MCF 10A (cell line): Measurements from ENCODE around the gene MTUS2. TPM values are rescaled to one million over a fixed set of nuclear protein-coding genes. Genes with fewer than 3 reads are reported as not detected.

Experiments
- BruUV-seq: library from RNA; stranded (reverse); fragments of 400-500 nt; replicated peaks from 2 replicates; lab custom pipeline; 2021; lab: Mats Ljungman, UMichigan
- CTCF ChIA-PET: fragments of 300-600 bp; sonication (Branson Sonifier 250); formaldehyde crosslinking; extraction: SDS; loops from one replicate; lab custom pipeline; 2021; ENCODE audit warnings: antibody characterized with exemption, inconsistent platforms; lab: Yijun Ruan, JAX
- POLR2A ChIA-PET: fragments of 300-600, 350-650 bp; sonication (Branson Sonifier 250); formaldehyde crosslinking; extraction: SDS; loops from one replicate; lab custom pipeline; 2020; ENCODE audit warnings: antibody characterized with exemption, inconsistent platforms; lab: Yijun Ruan, JAX
- DNase-seq: peaks from one replicate; pipeline ENCODE4 v3.0.0-alpha.2; 2018; ENCODE audit not compliant: unreplicated experiment
- H3K27ac Mint-ChIP-seq: one replicate; pipeline ENCODE4 v1.8.0; 2022; ENCODE audit warnings: mild to moderate bottlenecking, low read depth, mixed read lengths; ENCODE audit not compliant: unreplicated experiment
- H3K27me3 Mint-ChIP-seq: one replicate; pipeline ENCODE4 v1.8.0; 2022; ENCODE audit warnings: mixed read lengths; ENCODE audit not compliant: insufficient read depth, unreplicated experiment
- H3K36me3 Mint-ChIP-seq: one replicate; pipeline ENCODE4 v1.8.0; 2022; ENCODE audit warnings: mild to moderate bottlenecking, moderate library complexity, mixed read lengths; ENCODE audit not compliant: insufficient read depth, unreplicated experiment
- H3K4me1 Mint-ChIP-seq: one replicate; pipeline ENCODE4 v1.8.0; 2022; ENCODE audit warnings: mixed read lengths; ENCODE audit not compliant: insufficient read depth, unreplicated experiment
- H3K4me3 Mint-ChIP-seq: one replicate; pipeline ENCODE4 v1.8.0; 2022; ENCODE audit warnings: mild to moderate bottlenecking, moderate library complexity, mixed read lengths; ENCODE audit not compliant: unreplicated experiment
- H3K9me3 Mint-ChIP-seq: one replicate; pipeline ENCODE4 v1.8.0; 2022; ENCODE audit warnings: mixed read lengths; ENCODE audit not compliant: unreplicated experiment
- CTCF ChIP-seq: fragments of 200-600 bp; IDR thresholded peaks from one replicate; pipeline ENCODE4 v1.8.0; 2022; ENCODE audit warnings: antibody characterized with exemption, mild to moderate bottlenecking; ENCODE audit not compliant: unreplicated experiment
- intact Hi-C: fragments of 100-400 bp; cut with micrococcal nuclease; formaldehyde crosslinking; loops from 2 replicates; pipeline ENCODE4 v1.14.1; 2022
- total RNA-seq: library from RNA; stranded (reverse); gene quantifications from 2 replicates; pipeline ENCODE4 v1.2.3, GENCODE V29; 2022

Gene MTUS2
- total RNA-seq, 1 experiment from 2014 or later = not detected

- Mint-ChIP-seq H3K4me1 (no peaks in the 10 kb centered on the region), H3K27ac (no peak overlapping the region), H3K27me3 (no peaks in the 10 kb centered on the region), H3K36me3 (peaks cover 86% of the 10 kb centered on the region), H3K4me3 (no peak overlapping the region), H3K9me3 (no peaks in the 10 kb centered on the region)
- TF ChIP-seq CTCF = no peak
- CTCF ChIA-PET = interaction anchor here (0.6 to 1.7 kb wide), 2 partner anchors 17 to 24 kb away, joined by 3 to 8 read pairs; no protein-coding TSS in a partner anchor
- POLR2A ChIA-PET = interaction anchor here (0.6 to 1.2 kb wide), 4 partner anchors 25 to 208 kb away, joined by 3 to 4 read pairs (median 3); no protein-coding TSS in a partner anchor
- intact Hi-C loops = no loop called here
- no peak for DNase-seq
- no TSS peak for BruUV-seq
Measured at GRCh38 chr13:29532116-29532515, 712.0 kb downstream of the MTUS2 start.

GRCh38 chr13:29532821-29533220 lies 712.7 kb downstream of the MTUS2 start:
- ChIA-PET CTCF (no interaction called here), POLR2A (interaction anchor here (1.1 kb wide), 1 partner anchor 34 kb away, joined by 3 read pairs; no protein-coding TSS in a partner anchor)
- Mint-ChIP-seq H3K27me3 (no peaks in the 10 kb centered on the region), H3K9me3 (no peaks in the 10 kb centered on the region), H3K27ac (no peak overlapping the region), H3K4me3 (no peak overlapping the region), H3K4me1 (no peaks in the 10 kb centered on the region), H3K36me3 (peaks cover 86% of the 10 kb centered on the region)
- no peak for DNase-seq
- intact Hi-C loops = no loop called here
- TF ChIP-seq CTCF = no peak
- no TSS peak for BruUV-seq

GRCh38 chr13:29534083-29534482 lies 713.9 kb downstream of the MTUS2 start:
- ChIA-PET CTCF (interaction anchor here (0.7 kb wide), 1 partner anchor 928 kb away, joined by 3 read pairs; no protein-coding TSS in a partner anchor), POLR2A (no interaction called here)
- H3K27ac Mint-ChIP-seq = no peak overlapping the region
- H3K27me3 Mint-ChIP-seq = no peaks in the 10 kb centered on the region
- no peaks in the 10 kb centered on the region for H3K9me3 Mint-ChIP-seq
- intact Hi-C loops = no loop called here
- H3K4me1 Mint-ChIP-seq = no peaks in the 10 kb centered on the region
- TF ChIP-seq CTCF = no peak
- H3K4me3 Mint-ChIP-seq = no peak overlapping the region
- no peak for DNase-seq
- BruUV-seq = no TSS peak
- H3K36me3 Mint-ChIP-seq = peaks cover 76% of the 10 kb centered on the region

- DNase-seq = no peak
- intact Hi-C loops = no loop called here
- Mint-ChIP-seq H3K36me3 (peaks cover 58% of the 10 kb centered on the region), H3K4me1 (no peaks in the 10 kb centered on the region), H3K9me3 (no peaks in the 10 kb centered on the region), H3K27me3 (no peaks in the 10 kb centered on the region), H3K4me3 (no peak overlapping the region), H3K27ac (no peak overlapping the region)
- ChIA-PET POLR2A (interaction anchor here (1.3 kb wide), 1 partner anchor 28 kb away, joined by 5 read pairs; no protein-coding TSS in a partner anchor), CTCF (interaction anchor here (0.6 to 0.8 kb wide), 2 partner anchors 29 to 124 kb away, joined by 3 to 5 read pairs; no protein-coding TSS in a partner anchor)
- no peak for TF ChIP-seq CTCF
- no TSS peak for BruUV-seq
Measured at GRCh38 chr13:29535663-29536655, 715.8 kb downstream of the MTUS2 start.
